ENCODE data around the gene DCTN2. TPM values are rescaled to one million over a fixed set of nuclear protein-coding genes. Genes with fewer than 3 reads are reported as not detected.
"Not testable (repeated sequence)": the region's sequence is repeated elsewhere in the genome, so short reads cannot be mapped to it uniquely, and the experiment has no call there.

The DCTN2 gene
- total RNA-seq, 2 donors from 2014 or later, result 131 to 139 TPM

DNA sequence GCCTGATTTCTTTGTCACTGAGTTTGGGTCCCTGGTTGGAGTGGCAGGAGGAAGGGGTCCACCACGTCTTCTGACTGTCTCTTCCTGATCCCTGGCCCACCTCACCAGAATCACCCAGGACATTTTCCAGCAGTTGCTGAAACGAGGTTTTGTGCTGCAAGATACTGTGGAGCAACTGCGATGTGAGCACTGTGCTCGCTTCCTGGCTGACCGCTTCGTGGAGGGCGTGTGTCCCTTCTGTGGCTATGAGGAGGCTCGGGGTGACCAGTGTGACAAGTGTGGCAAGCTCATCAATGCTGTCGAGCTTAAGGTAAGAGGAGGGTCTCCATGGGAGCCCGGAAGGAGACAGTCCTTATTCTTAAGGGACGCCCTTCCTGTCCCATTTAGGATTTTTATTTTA lies 46.8 kb downstream of the DCTN2 start:
- Histone ChIP-seq H3K9me3 (no peaks in the 10 kb centered on the region), H3K27me3 (no peaks in the 10 kb centered on the region), H3K4me3 (no peak overlapping the region), H3K36me3 (peaks cover 1% of the 10 kb centered on the region), H3K27ac (no peak overlapping the region), H3K4me1 (no peaks in the 10 kb centered on the region), H3K9ac (ENCODE audit: low read depth in 2 of 2, low read length in 2 of 2) (no peak overlapping the region)
- TF ChIP-seq, protein P1, sequence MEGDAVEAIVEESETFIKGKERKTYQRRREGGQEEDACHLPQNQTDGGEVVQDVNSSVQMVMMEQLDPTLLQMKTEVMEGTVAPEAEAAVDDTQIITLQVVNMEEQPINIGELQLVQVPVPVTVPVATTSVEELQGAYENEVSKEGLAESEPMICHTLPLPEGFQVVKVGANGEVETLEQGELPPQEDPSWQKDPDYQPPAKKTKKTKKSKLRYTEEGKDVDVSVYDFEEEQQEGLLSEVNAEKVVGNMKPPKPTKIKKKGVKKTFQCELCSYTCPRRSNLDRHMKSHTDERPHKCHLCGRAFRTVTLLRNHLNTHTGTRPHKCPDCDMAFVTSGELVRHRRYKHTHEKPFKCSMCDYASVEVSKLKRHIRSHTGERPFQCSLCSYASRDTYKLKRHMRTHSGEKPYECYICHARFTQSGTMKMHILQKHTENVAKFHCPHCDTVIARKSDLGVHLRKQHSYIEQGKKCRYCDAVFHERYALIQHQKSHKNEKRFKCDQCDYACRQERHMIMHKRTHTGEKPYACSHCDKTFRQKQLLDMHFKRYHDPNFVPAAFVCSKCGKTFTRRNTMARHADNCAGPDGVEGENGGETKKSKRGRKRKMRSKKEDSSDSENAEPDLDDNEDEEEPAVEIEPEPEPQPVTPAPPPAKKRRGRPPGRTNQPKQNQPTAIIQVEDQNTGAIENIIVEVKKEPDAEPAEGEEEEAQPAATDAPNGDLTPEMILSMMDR (IDR thresholded peaks at IDR 0.05), result no peak
- intact Hi-C loops (cut with DNase I), result no loop called here
- no peak for DNase-seq

DNA sequence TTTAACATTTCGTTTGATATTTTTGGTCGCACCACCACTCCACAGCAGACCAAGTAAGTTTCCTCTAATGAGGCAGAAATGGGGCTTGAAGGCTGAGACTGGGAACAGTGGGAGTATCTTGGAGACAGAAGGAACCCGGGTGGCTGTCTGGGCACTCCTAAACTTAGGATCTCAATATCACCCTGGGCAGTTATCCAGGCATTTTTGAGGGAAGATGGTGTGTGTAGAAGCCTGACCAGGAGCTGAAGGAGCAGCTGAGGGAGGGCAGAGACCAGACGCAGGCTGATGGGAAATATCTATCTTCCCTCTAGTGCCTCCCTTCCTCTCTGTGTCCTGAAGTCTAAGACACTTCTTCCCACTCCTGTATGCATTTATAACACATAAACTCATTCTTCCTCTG lies 48.4 kb downstream of the DCTN2 start:
- Histone ChIP-seq H3K36me3 (no peaks in the 10 kb centered on the region), H3K9me3 (no peaks in the 10 kb centered on the region), H3K4me3 (no peak overlapping the region), H3K4me1 (no peaks in the 10 kb centered on the region), H3K9ac (ENCODE audit: low read depth in 2 of 2, low read length in 2 of 2) (no peak overlapping the region), H3K27me3 (no peaks in the 10 kb centered on the region), H3K27ac (no peak overlapping the region)
- intact Hi-C loops (cut with DNase I), result no loop called here
- TF ChIP-seq, protein P1 (IDR thresholded peaks at IDR 0.05), result no peak
- DNase-seq, result no peak

DNA sequence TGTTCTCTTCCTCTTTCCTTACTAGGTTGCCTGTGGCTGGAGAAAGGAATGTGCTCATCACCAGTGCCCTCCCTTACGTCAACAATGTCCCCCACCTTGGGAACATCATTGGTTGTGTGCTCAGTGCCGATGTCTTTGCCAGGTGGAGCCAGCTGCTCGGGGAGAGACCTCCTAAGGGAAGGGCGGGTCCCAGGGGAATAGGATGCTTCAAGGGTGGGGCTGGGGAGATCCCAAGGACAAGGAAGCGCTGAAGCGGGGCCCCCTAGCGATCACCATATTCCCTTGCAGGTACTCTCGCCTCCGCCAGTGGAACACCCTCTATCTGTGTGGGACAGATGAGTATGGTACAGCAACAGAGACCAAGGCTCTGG lies 48.9 kb downstream of the DCTN2 start:
- H3K36me3 ChIP-seq, result no peaks in the 10 kb centered on the region
- no peak overlapping the region for H3K9ac ChIP-seq (ENCODE audit: low read depth in 2 of 2, low read length in 2 of 2)
- no peak for DNase-seq
- no peaks in the 10 kb centered on the region for H3K4me1 ChIP-seq
- H3K27ac ChIP-seq, result no peak overlapping the region
- H3K27me3 ChIP-seq, result no peaks in the 10 kb centered on the region
- intact Hi-C loops (cut with DNase I), result no loop called here
- no peak overlapping the region for H3K4me3 ChIP-seq
- no peaks in the 10 kb centered on the region for H3K9me3 ChIP-seq
- TF ChIP-seq, protein P1 (IDR thresholded peaks at IDR 0.05), result no peak

DNA sequence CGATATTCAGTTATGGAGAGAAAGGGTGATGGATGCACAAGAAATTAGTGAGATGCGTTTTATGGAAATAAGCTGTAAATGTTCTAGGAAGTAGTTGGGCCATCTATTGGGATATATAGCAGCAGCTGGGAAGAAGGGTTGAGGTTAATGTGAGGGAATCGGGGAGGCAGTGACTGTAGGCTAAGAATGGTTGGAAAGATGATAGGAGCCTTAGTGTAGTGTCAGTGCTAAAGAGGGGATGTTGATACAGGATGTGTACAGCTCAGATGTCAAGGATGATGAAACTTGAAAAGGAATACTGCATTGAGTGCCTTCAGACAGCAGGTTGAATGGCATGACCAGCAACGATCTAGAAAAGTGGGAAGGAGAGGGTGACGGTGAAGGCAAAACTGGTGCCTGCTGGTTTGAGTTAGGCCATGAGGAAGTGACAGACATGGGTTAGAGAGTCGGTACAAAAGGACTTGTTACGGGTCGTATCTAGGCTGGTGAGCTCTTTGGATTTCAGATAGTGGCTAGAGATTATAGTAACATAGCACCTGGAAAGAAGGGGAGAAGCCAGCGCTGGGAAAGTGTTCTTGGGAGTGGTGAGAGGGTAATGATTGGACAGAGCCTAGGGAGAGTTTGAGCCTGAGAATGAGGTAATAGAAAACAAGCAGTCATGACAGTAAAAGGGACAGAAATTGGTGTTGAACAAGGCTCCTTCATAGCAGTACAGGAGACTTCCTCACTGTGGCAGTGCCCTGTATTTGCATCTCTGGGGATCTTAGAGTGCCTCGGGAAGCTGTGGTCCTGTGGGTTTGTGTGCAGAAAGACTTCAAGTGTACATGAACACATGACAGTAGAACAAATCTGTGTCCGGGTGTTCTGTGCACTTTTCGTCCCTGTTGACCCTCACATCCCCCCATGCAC lies 49.5 kb downstream of the DCTN2 start:
- H3K9me3 ChIP-seq, result no peaks in the 10 kb centered on the region
- TF ChIP-seq, protein P1 (IDR thresholded peaks at IDR 0.05), result no peak
- no peak overlapping the region for H3K27ac ChIP-seq
- no peak for DNase-seq
- intact Hi-C loops (cut with DNase I), result no loop called here
- no peaks in the 10 kb centered on the region for H3K36me3 ChIP-seq
- no peak overlapping the region for H3K4me3 ChIP-seq
- no peaks in the 10 kb centered on the region for H3K27me3 ChIP-seq
- no peak overlapping the region for H3K9ac ChIP-seq (ENCODE audit: low read depth in 2 of 2, low read length in 2 of 2)
- H3K4me1 ChIP-seq, result no peaks in the 10 kb centered on the region

DNA sequence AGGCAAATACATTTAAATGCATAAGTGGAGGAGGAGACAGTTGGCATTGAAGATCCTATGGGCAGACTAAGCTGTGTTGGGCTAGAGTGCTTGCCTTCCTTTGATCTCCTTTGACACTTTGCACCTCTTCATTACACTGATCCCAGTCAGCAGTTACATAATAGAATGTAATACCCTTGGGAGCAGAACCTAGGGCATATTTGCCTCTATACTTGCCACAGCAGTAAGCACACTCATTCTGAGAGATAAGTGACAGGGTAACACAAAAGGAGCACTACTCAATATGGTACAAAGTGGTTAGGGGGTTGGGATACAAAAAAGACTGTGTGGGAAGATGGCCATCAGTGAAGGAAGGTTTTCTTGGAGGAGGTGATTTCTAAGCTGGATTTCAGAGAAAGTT lies 50.2 kb downstream of the DCTN2 start:
- no peaks in the 10 kb centered on the region for H3K36me3 ChIP-seq
- H3K27me3 ChIP-seq, result no peaks in the 10 kb centered on the region
- no peak overlapping the region for H3K27ac ChIP-seq
- TF ChIP-seq, protein P1 (IDR thresholded peaks at IDR 0.05), result no peak
- no peaks in the 10 kb centered on the region for H3K9me3 ChIP-seq
- DNase-seq, result no peak
- H3K4me3 ChIP-seq, result no peak overlapping the region
- no peaks in the 10 kb centered on the region for H3K4me1 ChIP-seq
- no peak overlapping the region for H3K9ac ChIP-seq (ENCODE audit: low read depth in 2 of 2, low read length in 2 of 2)
- intact Hi-C loops (cut with DNase I), result no loop called here

DNA sequence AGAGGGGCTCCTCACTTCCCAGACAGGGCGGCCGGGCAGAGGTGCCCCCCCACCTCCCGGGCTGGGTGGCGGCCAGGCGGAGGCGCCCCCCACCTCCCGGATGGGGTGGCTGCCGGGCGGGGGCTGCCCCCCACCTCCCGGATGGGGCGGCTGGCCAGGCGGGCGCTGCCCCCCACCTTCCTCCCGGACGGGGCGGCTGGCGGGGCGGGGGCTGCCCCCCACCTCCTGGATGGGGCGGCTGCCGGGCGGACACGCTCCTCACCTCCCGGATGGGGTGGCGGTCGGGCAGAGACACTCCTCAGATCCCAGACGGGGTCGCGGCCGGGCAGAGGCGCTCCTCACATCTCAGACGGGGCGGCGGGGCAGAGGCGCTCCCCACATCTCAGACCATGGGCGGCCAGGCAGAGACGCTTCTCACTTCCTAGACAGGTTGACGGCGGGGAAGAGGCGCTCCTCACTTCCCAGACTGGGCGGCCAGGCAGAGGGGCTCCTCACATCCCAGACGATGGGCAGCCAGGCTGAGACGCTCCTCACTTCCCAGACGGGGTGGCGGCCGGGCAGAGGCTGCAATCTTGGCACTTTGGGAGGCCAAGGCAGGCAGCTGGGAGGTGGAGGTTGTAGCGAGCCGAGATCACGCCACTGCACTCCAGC lies 51.8 kb downstream of the DCTN2 start:
- H3K27ac ChIP-seq; H3K4me3 ChIP-seq; H3K27me3 ChIP-seq; H3K36me3 ChIP-seq; H3K9me3 ChIP-seq; intact Hi-C loops (cut with DNase I); DNase-seq; H3K4me1 ChIP-seq; H3K9ac ChIP-seq (ENCODE audit: low read depth in 2 of 2, low read length in 2 of 2): not testable (repeated sequence)
